CD4-positive, alpha-beta T cell treated with Interleukin-12 subunit alpha and Interleukin-12 subunit beta, for 1 hour (primary cell): ENCODE results near the gene CFAP92.
A peak's percentile ranks its signal among the peaks of the same experiment; 100 is the strongest.
"Not testable (repeated sequence)": the region's sequence is repeated elsewhere in the genome, so short reads cannot be mapped to it uniquely, and the experiment has no call there.

Experiments used
- DNase-seq: peaks from one replicate; pipeline ENCODE4 v3.0.0-alpha.2; 2020

CFAP92 gene

DNA sequence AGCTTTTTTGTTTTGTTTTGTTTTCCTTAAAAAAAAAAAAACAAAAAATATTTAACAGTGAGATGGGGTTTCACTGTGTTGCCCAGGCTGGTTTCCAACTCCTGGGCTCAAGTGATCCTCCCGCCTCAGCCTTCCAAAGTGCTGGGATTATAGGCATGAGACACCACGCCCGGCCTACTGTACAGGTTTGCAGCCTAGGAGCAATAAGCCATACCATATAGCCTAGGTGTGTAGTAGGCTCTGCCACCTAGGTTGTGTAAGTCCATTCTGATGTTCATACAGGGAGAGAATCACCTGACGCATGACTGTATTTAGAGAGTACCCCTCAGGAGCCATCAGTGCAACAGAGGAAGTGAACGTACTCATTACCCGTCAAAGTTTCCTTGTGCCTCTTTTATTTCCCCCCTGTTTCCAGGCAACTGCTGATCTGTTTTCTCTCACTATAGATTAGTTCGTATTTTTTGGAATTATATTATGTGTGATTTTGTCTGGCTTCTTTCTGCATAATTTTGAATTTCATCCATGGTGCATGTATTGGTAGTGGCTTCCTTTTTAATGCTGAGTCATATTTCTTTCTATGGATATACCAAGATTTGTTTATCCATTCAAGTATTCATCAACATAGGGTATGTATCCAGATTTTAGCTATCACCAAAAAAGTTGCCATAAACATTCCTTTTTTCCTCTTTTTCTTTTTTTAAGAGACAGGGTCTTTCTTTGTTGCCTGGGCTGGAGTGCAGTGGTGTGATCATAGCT lies 104.6 kb downstream of the CFAP92 start:
- no peak for DNase-seq

GRCh38 chr3:128884992-128885391 lies 108.9 kb downstream of the CFAP92 start:
- no peak for DNase-seq

- DNase-seq: no peak
Observed at GRCh38 chr3:128882719-128883118, 111.2 kb downstream of the CFAP92 start.

GRCh38 chr3:128881576-128881975 lies 112.3 kb downstream of the CFAP92 start:
- DNase-seq: no peak

- not testable (repeated sequence) for DNase-seq
Observed at GRCh38 chr3:128880455-128880854, 113.4 kb downstream of the CFAP92 start.

DNA sequence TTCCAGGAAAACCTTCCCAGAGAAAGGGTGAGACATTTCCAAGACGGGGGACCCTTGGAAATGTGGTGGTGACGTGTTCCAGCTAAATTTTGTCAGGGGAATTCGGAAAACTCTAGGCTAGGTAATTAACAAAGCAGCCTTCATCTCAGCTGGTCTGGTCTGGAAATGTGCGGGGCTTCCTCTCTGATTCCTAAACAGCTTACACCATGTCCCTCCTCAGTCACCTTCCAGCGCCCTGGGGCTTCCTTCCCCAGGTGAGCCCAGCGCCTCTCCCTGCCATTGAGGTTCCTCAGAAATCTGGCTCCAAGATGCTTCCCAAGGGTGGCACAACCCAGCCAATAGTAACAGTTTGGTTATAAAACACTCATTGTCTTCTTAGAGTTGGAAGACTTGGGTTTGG lies 113.9 kb downstream of the CFAP92 start:
- no peak for DNase-seq

DNA sequence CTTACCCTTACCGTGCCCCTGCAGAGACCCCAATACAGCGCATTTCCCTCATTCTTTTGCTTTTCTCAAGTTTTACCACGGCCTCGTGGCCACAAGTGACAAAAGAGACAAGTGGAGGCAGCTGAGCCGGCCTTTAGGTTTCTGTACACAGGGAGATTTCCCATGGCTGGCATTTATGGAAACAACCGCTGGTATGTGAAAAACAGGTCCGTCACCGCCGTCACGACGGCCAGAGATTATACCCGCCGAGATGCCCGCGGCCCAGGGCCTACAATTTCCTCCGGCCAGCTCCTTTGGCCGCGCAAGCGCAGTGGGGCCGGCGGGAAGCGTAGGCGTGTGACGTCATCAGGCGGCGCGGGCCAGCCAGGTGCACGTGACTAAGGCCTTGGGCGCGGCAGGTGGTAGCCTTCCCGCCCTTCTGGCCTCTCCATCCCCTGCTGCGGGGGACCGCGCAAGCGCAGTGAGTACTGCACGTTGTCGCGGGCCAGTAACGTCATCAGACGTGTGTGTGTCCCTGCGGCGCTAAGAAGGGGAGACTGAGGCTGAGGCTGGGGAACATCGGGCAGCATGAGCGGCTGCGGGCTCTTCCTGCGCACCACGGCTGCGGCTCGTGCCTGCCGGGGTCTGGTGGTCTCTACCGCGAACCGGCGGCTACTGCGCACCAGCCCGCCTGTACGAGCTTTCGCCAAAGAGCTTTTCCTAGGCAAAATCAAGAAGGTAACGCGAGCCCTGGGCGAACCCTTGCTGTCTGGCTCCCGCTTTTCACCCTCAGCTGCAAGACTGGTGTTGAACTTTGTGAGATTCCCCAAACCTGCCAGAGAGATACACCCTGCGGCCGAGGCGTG lies 114.5 kb downstream of the CFAP92 start, which contains the start of gene ACAD9:
ACAD9 (plus strand) TSS at position 496 of the 845 bp plus-strand sequence; CDS start at position 568, 72 bp downstream.
- DNase-seq: peak; percentile 98

DNA sequence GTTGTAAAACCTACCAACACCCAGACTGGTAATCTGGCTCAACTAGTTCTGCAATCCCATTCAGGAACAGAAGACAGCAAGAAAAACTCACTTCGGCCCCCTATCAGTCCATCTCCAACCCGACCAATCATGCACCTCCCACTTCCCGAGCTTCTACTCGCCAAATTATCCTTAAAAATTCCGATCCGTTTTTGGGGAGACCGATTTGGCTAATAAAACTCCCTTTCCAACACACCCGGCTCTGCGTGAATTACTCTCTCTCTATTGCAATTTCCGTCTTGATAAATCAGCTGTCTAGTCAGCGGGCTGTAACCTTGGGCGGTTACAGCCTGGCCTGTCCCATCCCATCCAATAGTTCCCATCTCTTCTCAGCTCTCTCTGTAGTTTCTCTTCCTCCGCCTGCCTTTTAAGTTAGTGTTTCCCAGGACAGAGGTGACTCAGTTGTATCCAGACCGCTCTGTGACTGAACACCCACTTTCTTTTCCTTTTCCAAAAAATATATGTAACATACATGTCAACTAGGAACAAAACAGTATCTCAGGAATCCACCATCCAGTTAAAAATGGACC lies 115.2 kb downstream of the CFAP92 start:
- peak; percentile 42 for DNase-seq

- no peak for DNase-seq
Observed at GRCh38 chr3:128878011-128878457, 115.8 kb downstream of the CFAP92 start.

DNA sequence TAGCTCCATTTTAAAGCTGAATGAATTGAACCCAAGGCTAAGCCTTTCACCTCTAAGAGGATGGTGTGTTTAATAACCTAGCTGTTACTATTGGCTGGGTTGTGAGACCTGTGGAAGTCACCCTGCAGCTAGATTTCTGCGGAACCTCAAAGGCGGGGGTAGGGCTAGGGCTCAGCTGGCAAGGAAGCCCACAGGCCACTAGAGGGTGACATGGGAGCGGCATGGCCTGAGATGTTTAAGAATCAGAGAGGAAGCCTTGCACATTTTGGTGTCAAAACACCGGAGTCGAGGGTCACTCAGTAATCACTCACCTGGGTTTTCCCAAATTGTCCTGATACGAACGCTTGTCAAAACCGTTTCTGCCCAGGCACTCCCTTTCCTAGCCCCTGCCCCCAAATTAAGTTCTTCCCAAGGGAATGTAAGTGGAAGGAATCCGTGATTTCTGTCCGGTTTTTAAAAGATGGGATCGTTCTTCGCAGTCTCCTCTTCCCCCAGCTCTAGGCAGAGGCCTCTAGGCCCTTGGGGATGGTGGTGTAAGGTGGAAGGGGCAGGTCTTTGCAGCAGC lies 118.2 kb downstream of the CFAP92 start:
- peak; percentile 66 for DNase-seq

- no peak for DNase-seq
Observed at GRCh38 chr3:128874481-128875180, 119.2 kb downstream of the CFAP92 start.

DNA sequence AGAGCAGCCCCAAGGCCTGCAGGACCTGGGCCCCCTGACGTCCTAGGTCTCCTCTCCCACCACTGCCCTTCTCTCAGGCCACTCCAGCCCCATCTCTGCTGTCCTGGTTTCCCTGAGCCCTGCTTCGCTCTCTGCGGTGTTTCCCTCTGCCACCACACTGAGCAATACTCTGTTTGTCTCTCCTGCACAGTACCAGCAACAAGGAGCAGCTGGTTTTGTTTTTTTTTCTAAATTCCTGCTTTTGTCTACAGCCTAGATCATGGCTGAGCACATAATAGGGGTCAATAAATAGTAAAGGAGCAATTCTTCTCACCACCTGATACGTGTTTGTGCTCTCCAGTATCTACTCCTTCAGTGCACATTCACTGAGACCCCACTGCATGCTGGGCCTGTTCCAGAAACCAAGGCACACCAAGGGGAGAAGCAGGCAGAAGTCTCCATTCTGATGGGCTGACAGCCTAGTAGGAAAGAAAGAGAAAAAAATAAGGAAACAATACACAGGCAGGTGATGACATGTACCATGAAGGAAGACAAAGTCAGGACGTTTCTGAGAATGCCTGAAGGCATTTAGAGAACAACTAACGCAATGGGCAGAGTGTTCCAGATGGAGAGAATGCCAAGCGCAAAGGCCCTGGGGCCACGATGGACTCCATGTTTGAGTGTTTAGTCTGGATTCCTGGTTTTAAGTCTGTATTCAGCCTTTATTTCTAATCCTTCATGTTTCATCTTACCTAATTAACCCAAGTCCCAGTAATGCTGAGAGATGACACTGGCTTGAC lies 120.4 kb downstream of the CFAP92 start:
- DNase-seq: no peak

DNA sequence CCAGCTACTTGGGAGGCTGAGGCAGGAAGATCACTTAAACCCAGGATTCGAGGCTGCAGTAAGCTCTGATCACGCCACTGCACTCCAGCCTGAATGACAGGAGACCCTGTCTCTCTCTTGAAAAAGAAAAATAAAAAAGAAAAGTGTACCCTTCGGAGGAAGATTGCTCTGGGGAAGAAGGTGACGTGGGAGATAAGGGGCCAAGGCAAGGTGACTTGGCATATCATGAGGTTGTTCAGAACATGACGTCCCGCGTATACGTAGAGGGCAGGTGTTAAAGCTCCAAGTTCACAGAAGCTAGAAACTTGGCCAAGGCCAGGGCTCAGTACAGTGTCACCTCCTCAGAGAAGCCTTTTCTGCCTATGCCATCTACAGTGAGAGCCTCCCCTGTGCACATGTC lies 121.1 kb downstream of the CFAP92 start:
- DNase-seq: no peak

DNA sequence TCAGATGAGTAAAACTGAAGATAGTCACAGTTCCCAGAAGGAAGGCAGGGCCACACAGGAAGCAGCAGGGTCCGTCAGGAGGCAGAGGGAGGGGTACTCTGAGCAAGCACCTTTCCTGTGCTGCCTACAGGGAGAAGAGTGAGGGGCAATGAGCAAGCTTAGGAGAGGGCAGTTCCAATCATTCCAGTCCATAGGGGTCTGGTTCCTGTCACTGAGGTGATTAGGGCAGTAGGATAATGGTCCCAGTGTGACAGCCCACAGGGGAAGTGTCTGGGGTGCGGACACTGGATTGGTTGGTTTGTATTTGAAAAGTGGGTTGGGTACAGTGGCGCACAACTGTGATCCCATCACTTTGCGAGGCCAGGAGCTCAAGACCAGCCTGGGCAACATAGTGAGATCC lies 121.6 kb downstream of the CFAP92 start:
- DNase-seq: no peak

GRCh38 chr3:128870347-128870746 lies 123.5 kb downstream of the CFAP92 start:
- DNase-seq: no peak

DNA sequence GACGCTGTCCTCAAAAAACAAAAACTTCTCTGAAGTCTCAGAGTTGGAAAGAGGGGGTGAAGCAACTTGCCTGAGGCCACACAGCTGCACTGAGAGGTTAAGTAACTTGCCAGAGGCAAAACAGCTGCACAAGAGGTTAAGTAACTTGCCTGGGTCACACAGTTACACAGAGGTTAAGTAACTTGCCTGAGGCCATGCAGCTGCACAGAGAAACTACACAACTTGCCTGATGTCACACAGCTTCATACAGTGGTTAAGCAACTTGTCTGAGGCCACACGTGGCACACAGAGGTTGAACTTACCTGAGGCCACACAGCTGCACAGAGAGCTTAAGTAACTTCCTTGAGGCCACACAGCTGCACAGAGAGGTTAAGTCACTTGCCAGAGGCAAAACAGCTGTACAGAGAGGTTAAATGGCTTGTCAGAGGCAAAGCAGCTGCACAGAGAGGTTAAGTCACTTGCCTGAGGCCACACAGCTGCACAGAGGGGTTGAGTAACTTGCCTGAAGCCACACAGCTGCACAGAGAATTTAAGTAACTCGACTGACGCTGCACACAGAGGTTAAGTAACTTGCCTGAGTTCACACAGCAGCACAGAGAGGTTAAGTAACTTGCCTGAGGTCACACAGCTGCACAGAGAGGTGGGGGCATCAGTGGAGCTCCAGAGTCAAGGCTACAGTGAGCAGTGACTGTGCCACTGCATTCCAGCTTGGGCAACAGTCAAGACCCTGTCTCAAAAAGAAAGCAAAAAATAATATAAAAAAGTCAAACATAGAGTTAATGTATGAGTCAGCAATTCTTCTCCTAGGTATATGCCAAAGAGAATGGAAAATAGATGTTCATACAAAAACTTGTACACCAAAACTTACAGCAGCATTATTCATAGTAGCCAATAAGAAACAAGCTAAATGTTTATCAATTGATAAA lies 126.4 kb downstream of the CFAP92 start:
- no peak for DNase-seq

GRCh38 chr3:128864849-128865804 lies 128.7 kb downstream of the CFAP92 start:
- not testable (repeated sequence) for DNase-seq

DNA sequence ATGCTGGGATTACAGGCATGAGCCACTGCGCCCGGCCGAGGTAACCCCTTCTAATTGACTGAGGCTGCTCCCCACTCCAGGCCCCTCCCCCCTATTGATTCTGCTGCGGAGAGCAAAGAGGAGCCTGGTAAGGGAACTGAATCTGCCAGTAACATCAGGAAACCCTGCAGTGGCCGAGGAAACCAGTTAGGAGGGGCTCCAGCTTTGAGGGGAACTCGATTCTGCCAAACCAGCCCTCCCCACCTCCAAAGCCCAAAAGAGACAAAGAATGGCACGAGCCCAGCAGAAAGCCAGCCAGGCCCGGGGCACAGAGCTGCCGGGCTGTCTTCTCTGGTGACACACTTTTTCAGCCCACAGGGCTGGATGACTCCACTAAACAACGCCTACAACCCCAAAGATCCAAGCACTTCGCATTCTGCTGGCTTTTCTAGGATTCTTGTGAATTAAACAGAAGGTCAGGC lies 129.5 kb downstream of the CFAP92 start:
- DNase-seq: no peak

DNA sequence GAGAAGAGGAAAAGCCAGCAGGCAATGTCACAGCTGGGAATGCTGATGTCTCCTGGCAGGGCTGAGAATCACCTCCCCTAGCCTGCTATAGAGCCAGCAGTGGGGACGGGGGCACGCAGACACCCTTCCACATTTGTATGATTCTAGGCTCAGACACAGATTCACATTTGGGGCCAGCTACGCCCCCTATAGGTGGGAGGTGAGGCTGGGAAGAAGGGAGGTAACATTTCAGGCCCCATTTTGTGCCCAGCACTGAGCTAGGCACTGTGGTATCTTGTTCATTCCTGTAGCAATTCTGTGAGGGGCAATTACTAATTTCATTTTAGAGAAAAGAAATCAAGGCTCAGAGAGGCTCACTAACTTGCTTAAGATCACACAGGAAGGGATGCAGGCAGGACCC lies 130.3 kb downstream of the CFAP92 start:
- DNase-seq: no peak
